ENCODE data around the gene TTLL11.

GRCh38 chr9:121897140-121897539 is 196.0 kb downstream of the TTLL11 start:
- no peak for TF ChIP-seq CTCF (IDR thresholded peaks at IDR 0.05)
- TF ChIP-seq EP300 (IDR thresholded peaks at IDR 0.05): no peak

Data from tibial nerve (tissue), 4 donors.